ENCODE data around the gene WFIKKN1.
A peak's percentile ranks its signal among the peaks of the same experiment; 100 is the strongest.

The WFIKKN1 gene

GRCh38 chr16:633336-634050, 2.7 kb downstream of the WFIKKN1 start:
- TF ChIP-seq, protein P1, sequence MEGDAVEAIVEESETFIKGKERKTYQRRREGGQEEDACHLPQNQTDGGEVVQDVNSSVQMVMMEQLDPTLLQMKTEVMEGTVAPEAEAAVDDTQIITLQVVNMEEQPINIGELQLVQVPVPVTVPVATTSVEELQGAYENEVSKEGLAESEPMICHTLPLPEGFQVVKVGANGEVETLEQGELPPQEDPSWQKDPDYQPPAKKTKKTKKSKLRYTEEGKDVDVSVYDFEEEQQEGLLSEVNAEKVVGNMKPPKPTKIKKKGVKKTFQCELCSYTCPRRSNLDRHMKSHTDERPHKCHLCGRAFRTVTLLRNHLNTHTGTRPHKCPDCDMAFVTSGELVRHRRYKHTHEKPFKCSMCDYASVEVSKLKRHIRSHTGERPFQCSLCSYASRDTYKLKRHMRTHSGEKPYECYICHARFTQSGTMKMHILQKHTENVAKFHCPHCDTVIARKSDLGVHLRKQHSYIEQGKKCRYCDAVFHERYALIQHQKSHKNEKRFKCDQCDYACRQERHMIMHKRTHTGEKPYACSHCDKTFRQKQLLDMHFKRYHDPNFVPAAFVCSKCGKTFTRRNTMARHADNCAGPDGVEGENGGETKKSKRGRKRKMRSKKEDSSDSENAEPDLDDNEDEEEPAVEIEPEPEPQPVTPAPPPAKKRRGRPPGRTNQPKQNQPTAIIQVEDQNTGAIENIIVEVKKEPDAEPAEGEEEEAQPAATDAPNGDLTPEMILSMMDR (IDR thresholded peaks at IDR 0.05; ENCODE audit: insufficient read depth, low read depth, low read length, missing control alignments), result no peak
- H3K4me3 ChIP-seq (ENCODE audit: low read depth, low read length), result no peak overlapping the region
- DNase-seq (ENCODE audit: low read depth), result no peak

- no peak for DNase-seq (ENCODE audit: low read depth)
- H3K4me3 ChIP-seq (ENCODE audit: low read depth, low read length), result no peak overlapping the region
- TF ChIP-seq, protein P1 (IDR thresholded peaks at IDR 0.05; ENCODE audit: insufficient read depth, low read depth, low read length, missing control alignments), result no peak
Measured at GRCh38 chr16:634051-634670, 3.4 kb downstream of the WFIKKN1 start.

GRCh38 chr16:634996-635395, 4.2 kb downstream of the WFIKKN1 start:
- TF ChIP-seq, protein P1 (IDR thresholded peaks at IDR 0.05; ENCODE audit: insufficient read depth, low read depth, low read length, missing control alignments), result no peak
- H3K4me3 ChIP-seq (ENCODE audit: low read depth, low read length), result peak overlapping the region; percentile 69
- no peak for DNase-seq (ENCODE audit: low read depth)

GRCh38 chr16:635573-636205, 4.9 kb downstream of the WFIKKN1 start:
- peak overlapping the region; percentile 69 for H3K4me3 ChIP-seq (ENCODE audit: low read depth, low read length)
- TF ChIP-seq, protein P1 (IDR thresholded peaks at IDR 0.05; ENCODE audit: insufficient read depth, low read depth, low read length, missing control alignments), result no peak
- no peak for DNase-seq (ENCODE audit: low read depth)

GRCh38 chr16:636206-637080, 5.7 kb downstream of the WFIKKN1 start, which contains the start of gene METTL26:
TSS of gene METTL26 (minus strand) at chr16:636305. CDS start at chr16:636290, 15 bp downstream.
- peak within 1 kb of the TSS; percentile 69 for H3K4me3 ChIP-seq (ENCODE audit: low read depth, low read length)
- peak; percentile 97 for DNase-seq (ENCODE audit: low read depth)
- TF ChIP-seq, protein P1 (IDR thresholded peaks at IDR 0.05; ENCODE audit: insufficient read depth, low read depth, low read length, missing control alignments), result no peak

Data from GM12865 (cell line).